Mesenchymal stem cell (in vitro differentiated cells and primary cell): ENCODE results near the gene STK25.

ENCODE experiments used
- DNase-seq: peaks from one replicate; pipeline ENCODE4 v3.0.0-alpha.2; 2013
- H2AFZ ChIP-seq: one replicate; pipeline ENCODE4 v1.6.1; 2013; ENCODE audit warnings: low read depth, mild to moderate bottlenecking, control low read depth, inconsistent platforms, low read length, moderate library complexity
- H2AK5ac ChIP-seq: 2 replicates; pipeline ENCODE4 v1.6.1; 2013; ENCODE audit warnings: low read length, moderate library complexity, mild to moderate bottlenecking, inconsistent platforms; ENCODE audit not compliant: severe bottlenecking
- H2BK120ac ChIP-seq: one replicate; pipeline ENCODE4 v1.6.1; 2013; ENCODE audit warnings: low read depth, mild to moderate bottlenecking, inconsistent platforms, low read length, moderate library complexity
- H2BK12ac ChIP-seq, 2 experiments: one replicate each; pipeline ENCODE4 v1.6.1; 2013; ENCODE audit warnings: inconsistent platforms in 2 of 2, low read length in 2 of 2, mild to moderate bottlenecking in 2 of 2, moderate library complexity in 2 of 2, control low read depth in 1 of 2
- H2BK15ac ChIP-seq: one replicate; pipeline ENCODE4 v1.6.1; 2013; ENCODE audit warnings: mild to moderate bottlenecking, low read depth, inconsistent platforms; ENCODE audit not compliant: poor library complexity, severe bottlenecking
- H2BK5ac ChIP-seq: 2 replicates; pipeline ENCODE4 v1.6.1; 2013; ENCODE audit warnings: low read depth, mild to moderate bottlenecking, low read length, control low read depth, inconsistent platforms; ENCODE audit not compliant: poor library complexity, severe bottlenecking
- H3K14ac ChIP-seq, 2 experiments: one replicate each; pipeline ENCODE4 v1.6.1; 2013; ENCODE audit warnings: inconsistent platforms in 2 of 2, low read length in 2 of 2, control low read depth in 1 of 2, mild to moderate bottlenecking in 1 of 2, moderate library complexity in 1 of 2
- H3K18ac ChIP-seq, 2 experiments: one replicate each; pipeline ENCODE4 v1.6.1; 2013; ENCODE audit warnings: inconsistent platforms in 2 of 2, low read length in 2 of 2, control low read depth in 1 of 2, low read depth in 1 of 2, mild to moderate bottlenecking in 1 of 2
- H3K23ac ChIP-seq, 2 experiments: one replicate each; pipeline ENCODE4 v1.6.1; 2013; ENCODE audit warnings: inconsistent platforms in 2 of 2, low read length in 2 of 2, mild to moderate bottlenecking in 2 of 2, moderate library complexity in 2 of 2, control low read depth in 1 of 2
- H3K27ac ChIP-seq: 2 replicates; pipeline ENCODE4 v1.5.1; 2013; ENCODE audit warnings: mild to moderate bottlenecking, moderate library complexity, low read length, control low read depth, inconsistent platforms; ENCODE audit not compliant: poor library complexity, severe bottlenecking
- H3K27me3 ChIP-seq, 2 experiments: 2 replicates each; pipeline versions ENCODE4 v1.6.1 to v1.7.0; 2013; ENCODE audit warnings: low read length in 2 of 2, mild to moderate bottlenecking in 2 of 2, moderate library complexity in 2 of 2, control low read depth in 1 of 2, inconsistent platforms in 1 of 2; ENCODE audit not compliant: control insufficient read depth in 1 of 2, insufficient read depth in 1 of 2
- H3K36me3 ChIP-seq, 2 experiments: 2 replicates each; pipeline versions ENCODE4 v1.6.1 to v1.7.0; 2013; ENCODE audit warnings: low read length in 2 of 2, control low read depth in 1 of 2, inconsistent platforms in 1 of 2, low read depth in 1 of 2, mild to moderate bottlenecking in 1 of 2; ENCODE audit not compliant: insufficient read depth in 2 of 2, control insufficient read depth in 1 of 2
- H3K4ac ChIP-seq, 2 experiments: one replicate each; pipeline ENCODE4 v1.6.1; 2013; ENCODE audit warnings: inconsistent platforms in 2 of 2, low read length in 2 of 2, mild to moderate bottlenecking in 2 of 2, moderate library complexity in 2 of 2, control low read depth in 1 of 2, low read depth in 1 of 2
- H3K4me1 ChIP-seq: 2 replicates; pipeline ENCODE4 v1.6.1; 2013; ENCODE audit warnings: low read depth, low read length, control low read depth; ENCODE audit not compliant: control insufficient read depth, insufficient read depth
- H3K4me2 ChIP-seq: 2 replicates; pipeline ENCODE4 v1.6.1; 2013; ENCODE audit warnings: low read length, mild to moderate bottlenecking, inconsistent platforms; ENCODE audit not compliant: poor library complexity, severe bottlenecking
- H3K4me3 ChIP-seq, 2 experiments: 2 replicates each; pipeline versions ENCODE4 v1.5.1 to v1.7.0; 2013; ENCODE audit warnings: low read length in 2 of 2, mild to moderate bottlenecking in 2 of 2, control low read depth in 1 of 2, low read depth in 1 of 2; ENCODE audit not compliant: insufficient read depth in 1 of 2
- H3K79me1 ChIP-seq: replicated peaks from 2 replicates; pipeline ENCODE4 v1.6.1; 2013; ENCODE audit warnings: mild to moderate bottlenecking, control low read depth, low read length, inconsistent platforms; ENCODE audit not compliant: poor library complexity, severe bottlenecking
- H3K9ac ChIP-seq: 2 replicates; pipeline ENCODE4 v1.7.0; 2013; ENCODE audit warnings: mild to moderate bottlenecking, low read length, moderate library complexity
- H3K9me3 ChIP-seq: 2 replicates; pipeline ENCODE4 v1.7.0; 2013; ENCODE audit warnings: mild to moderate bottlenecking, low read length; ENCODE audit not compliant: control insufficient read depth
- H4K8ac ChIP-seq: one replicate; pipeline ENCODE4 v1.6.1; 2013; ENCODE audit warnings: inconsistent platforms, mild to moderate bottlenecking, low read length, moderate library complexity
- H4K91ac ChIP-seq: one replicate; pipeline ENCODE4 v1.6.1; 2013; ENCODE audit warnings: mild to moderate bottlenecking, low read length, inconsistent platforms
- WGBS: methylation state at CpG from one replicate; pipeline ENCODE4 v1.1.7; 2013; ENCODE audit warnings: mixed read lengths; 5-methylcytosine and 5-hydroxymethylcytosine counted together

Gene STK25

GRCh38 chr2:241541564-241542277, 33.3 kb upstream of the STK25 start:
- H3K36me3 ChIP-seq: no peaks in the 10 kb centered on the region

GRCh38 chr2:241540771-241541561, 32.6 kb upstream of the STK25 start:
- no peak overlapping the region for H3K27ac ChIP-seq
- H4K8ac ChIP-seq: no peak overlapping the region
- no peak overlapping the region for H2BK15ac ChIP-seq
- no peak overlapping the region for H2BK5ac ChIP-seq
- H3K9me3 ChIP-seq: no peaks in the 10 kb centered on the region
- peaks cover 27% of the 10 kb centered on the region for H3K4me1 ChIP-seq
- WGBS: 23% methylated on average over 46 of the region's 68 CpGs
- no peak overlapping the region for H2BK12ac ChIP-seq
- H2AK5ac ChIP-seq: no peak overlapping the region
- no peak overlapping the region for H3K23ac ChIP-seq
- H3K18ac ChIP-seq: no peak overlapping the region
- DNase-seq: no peak
- H3K27me3 ChIP-seq: peaks cover 9 to 43% of the 10 kb centered on the region in 2 experiments
- H3K36me3 ChIP-seq: no peaks in the 10 kb centered on the region
- no peak overlapping the region for H3K14ac ChIP-seq
- peak overlapping the region; percentile 30 to 69 for H3K4me3 ChIP-seq
- no peak overlapping the region for H3K4ac ChIP-seq
- H3K79me1 ChIP-seq: no peaks in the 10 kb centered on the region
- peak overlapping the region; percentile 73 for H3K4me2 ChIP-seq
- H3K9ac ChIP-seq: peak overlapping the region; percentile 43
- H2AFZ ChIP-seq: peak overlapping the region; percentile 78
- no peak overlapping the region for H4K91ac ChIP-seq
- H2BK120ac ChIP-seq: no peak overlapping the region

More at GRCh38 chr2:241541564-241542277, 33.3 kb upstream of the STK25 start:
- Histone ChIP-seq H3K23ac (no peak overlapping the region), H3K4me3 (peak overlapping the region; percentile 18 to 25), H2BK120ac (no peak overlapping the region), H4K8ac (no peak overlapping the region), H2BK12ac (no peak overlapping the region), H3K9ac (no peak overlapping the region), H2BK15ac (no peak overlapping the region), H3K14ac (no peak overlapping the region), H3K79me1 (no peaks in the 10 kb centered on the region), H2BK5ac (no peak overlapping the region), H3K4ac (no peak overlapping the region), H2AFZ (no peak overlapping the region), H3K27ac (no peak overlapping the region), H2AK5ac (no peak overlapping the region), H3K9me3 (no peaks in the 10 kb centered on the region), H3K18ac (peak overlapping the region in 1 of 2 experiments; percentile 18), H3K4me2 (peak overlapping the region; percentile 73), H4K91ac (no peak overlapping the region), H3K27me3 (peaks cover 9 to 45% of the 10 kb centered on the region in 2 experiments), H3K4me1 (peaks cover 26% of the 10 kb centered on the region)
- WGBS: 22% methylated on average over 45 of the region's 62 CpGs
- DNase-seq: no peak

GRCh38 chr2:241540401-241540770, 32.0 kb upstream of the STK25 start:
- Histone ChIP-seq H2BK120ac (no peak overlapping the region), H3K14ac (no peak overlapping the region), H2AFZ (no peak overlapping the region), H3K27ac (no peak overlapping the region), H3K23ac (no peak overlapping the region), H3K4ac (no peak overlapping the region), H3K4me1 (peaks cover 21% of the 10 kb centered on the region), H4K91ac (no peak overlapping the region), H2BK15ac (no peak overlapping the region), H3K9ac (peak overlapping the region; percentile 43), H2AK5ac (no peak overlapping the region), H3K4me2 (no peak overlapping the region), H3K36me3 (no peaks in the 10 kb centered on the region), H3K4me3 (peak overlapping the region in 1 of 2 experiments; percentile 69), H4K8ac (no peak overlapping the region), H3K79me1 (no peaks in the 10 kb centered on the region), H3K27me3 (peaks cover 9 to 43% of the 10 kb centered on the region in 2 experiments), H2BK5ac (no peak overlapping the region), H3K9me3 (no peaks in the 10 kb centered on the region), H3K18ac (no peak overlapping the region), H2BK12ac (no peak overlapping the region)
- no peak for DNase-seq
- 66% methylated on average over 10 of the region's 10 CpGs for WGBS

GRCh38 chr2:241539616-241540374, 31.4 kb upstream of the STK25 start:
- Histone ChIP-seq H2BK12ac (no peak overlapping the region), H4K8ac (no peak overlapping the region), H3K36me3 (no peaks in the 10 kb centered on the region), H3K4me3 (no peak overlapping the region), H2BK120ac (no peak overlapping the region), H3K9me3 (no peaks in the 10 kb centered on the region), H3K27ac (no peak overlapping the region), H2BK15ac (no peak overlapping the region), H4K91ac (no peak overlapping the region), H3K27me3 (peaks cover 9 to 42% of the 10 kb centered on the region in 2 experiments), H3K18ac (no peak overlapping the region), H2BK5ac (no peak overlapping the region), H3K9ac (no peak overlapping the region), H3K4me2 (no peak overlapping the region), H3K4me1 (peaks cover 21% of the 10 kb centered on the region), H3K79me1 (no peaks in the 10 kb centered on the region), H3K4ac (no peak overlapping the region), H3K14ac (no peak overlapping the region), H2AFZ (no peak overlapping the region), H3K23ac (no peak overlapping the region), H2AK5ac (no peak overlapping the region)
- 97% methylated on average over 11 of the region's 11 CpGs for WGBS
- no peak for DNase-seq
